SK-N-SH treated with all-trans-retinoic acid at 6 μM for 48 hours (cell line): ENCODE measurements around the gene FOXE3.

ENCODE experiments used
- BACH2 ChIP-seq: fragments of 250-450 bp; sonication (Bioruptor Pico); IDR thresholded peaks from 2 replicates; pipeline ENCODE4 v1.9.0; 2021; ENCODE audit warnings: mild to moderate bottlenecking, borderline replicate concordance
- CREB5 ChIP-seq: fragments of 250-450 bp; sonication (Bioruptor Pico); IDR thresholded peaks from 2 replicates; pipeline ENCODE4 v1.5.1; 2020; ENCODE audit warnings: low read depth, mild to moderate bottlenecking, moderate library complexity
- CSRNP3 ChIP-seq: fragments of 250-450 bp; sonication (Bioruptor Pico); IDR thresholded peaks from 2 replicates; pipeline ENCODE4 v1.5.1; 2021; ENCODE audit warnings: mild to moderate bottlenecking, moderate library complexity
- PATZ1 ChIP-seq: fragments of 250-450 bp; sonication (Bioruptor Pico); IDR thresholded peaks from 2 replicates; pipeline ENCODE4 v1.8.0; 2020; ENCODE audit warnings: mild to moderate bottlenecking, moderate library complexity, borderline replicate concordance
- RARB ChIP-seq: fragments of 250-450 bp; sonication (Bioruptor Pico); IDR thresholded peaks from 2 replicates; pipeline ENCODE4 v1.8.0; 2021; ENCODE audit warnings: mild to moderate bottlenecking, moderate library complexity
- SNAI2 ChIP-seq: fragments of 250-450 bp; sonication (Bioruptor Pico); IDR thresholded peaks from 2 replicates; pipeline ENCODE4 v1.5.0; 2020; ENCODE audit warnings: mild to moderate bottlenecking, moderate library complexity
- TCF4 ChIP-seq: fragments of 250-450 bp; sonication (Bioruptor Pico); IDR thresholded peaks from 2 replicates; pipeline ENCODE4 v1.8.0; 2021; ENCODE audit warnings: mild to moderate bottlenecking, moderate library complexity, borderline replicate concordance
- TOX ChIP-seq: fragments of 250-450 bp; sonication (Bioruptor Pico); IDR thresholded peaks from 2 replicates; pipeline ENCODE4 v1.8.0; 2021; ENCODE audit warnings: mild to moderate bottlenecking, moderate library complexity, borderline replicate concordance
- ZNF8 ChIP-seq: fragments of 450-650 bp; formaldehyde crosslinking; IDR thresholded peaks from 2 replicates; pipeline ENCODE4 v1.5.0; 2020; ENCODE audit warnings: mild to moderate bottlenecking, moderate library complexity

GRCh38 chr1:47416319-47417169 lies 459 bp downstream of the FOXE3 start:
- no peak for TF ChIP-seq CSRNP3 (CRISPR knock-in tag)
- no peak for TF ChIP-seq PATZ1
- no peak for TF ChIP-seq ZNF8 (CRISPR knock-in tag)
- no peak for TF ChIP-seq TCF4 (CRISPR knock-in tag)
- no peak for TF ChIP-seq CREB5
- TF ChIP-seq TOX (CRISPR knock-in tag), result no peak
- TF ChIP-seq BACH2 (CRISPR knock-in tag), result no peak
- TF ChIP-seq SNAI2 (CRISPR knock-in tag), result no peak
- TF ChIP-seq RARB, result no peak
